GM12872 (cell line): Measurements from ENCODE around the gene APOBEC3H.

ENCODE experiments used
- CTCF ChIP-seq: IDR thresholded peaks from 3 replicates; pipeline ENCODE4 v1.5.1; 2011; ENCODE audit warnings: low read depth, mild to moderate bottlenecking, low read length, moderate library complexity; ENCODE audit not compliant: insufficient read depth

The APOBEC3H gene

DNA sequence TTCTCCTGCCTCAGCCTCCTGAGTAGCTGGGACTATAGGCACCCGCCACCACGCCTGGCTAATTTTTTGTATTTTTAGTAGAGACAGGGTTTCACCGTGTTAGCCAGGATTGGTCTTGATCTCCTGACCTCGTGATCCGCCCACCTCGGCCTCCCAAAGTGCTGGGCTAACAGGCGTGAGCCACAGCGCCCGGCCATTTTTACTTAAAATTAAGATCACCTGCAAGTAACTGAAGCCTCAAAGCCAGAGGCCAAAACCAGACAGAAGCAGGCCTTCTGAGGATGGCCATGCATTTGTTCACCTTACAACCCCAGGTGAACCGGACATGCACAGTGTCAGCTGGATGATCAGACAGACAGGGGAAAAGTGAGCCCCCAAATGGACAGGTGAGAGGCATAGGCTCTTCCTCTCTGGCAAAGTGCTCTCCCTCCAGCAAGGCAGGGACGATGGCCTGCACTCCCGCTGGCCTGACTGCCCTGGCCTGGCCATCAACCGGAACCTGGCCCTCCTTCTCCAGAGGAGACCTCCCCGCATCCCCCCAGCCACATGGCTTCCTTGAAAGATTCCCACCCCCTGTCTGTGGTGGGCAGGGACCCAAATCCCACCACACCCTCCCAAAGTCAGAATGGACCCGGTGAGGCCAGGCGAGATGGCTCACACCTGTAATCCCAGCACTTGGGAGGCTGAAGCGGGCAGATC lies 25.9 kb downstream of the APOBEC3H start:
- no peak for TF ChIP-seq CTCF

- no peak for TF ChIP-seq CTCF
Observed at GRCh38 chr22:39123751-39124581, 26.9 kb downstream of the APOBEC3H start.

DNA sequence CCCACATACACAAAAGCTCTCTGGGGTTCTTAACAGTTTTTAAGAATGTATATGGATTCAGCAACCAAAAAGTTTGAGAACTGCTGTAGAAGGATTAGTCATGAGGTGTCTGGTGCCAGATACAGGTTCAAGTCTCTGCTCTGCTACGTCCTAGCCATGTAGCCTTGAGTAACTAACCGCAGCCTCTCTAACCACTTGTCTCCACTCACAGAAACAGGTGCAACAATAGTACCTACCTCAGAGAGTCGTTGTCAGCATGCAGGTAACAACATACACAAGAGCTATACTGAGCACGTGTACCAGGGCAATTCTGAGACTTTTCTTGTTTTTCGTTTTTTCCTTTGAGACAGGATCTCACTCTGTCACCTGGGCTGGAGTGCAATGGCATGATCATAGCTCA lies 28.6 kb downstream of the APOBEC3H start:
- no peak for TF ChIP-seq CTCF

GRCh38 chr22:39128508-39128907 lies 31.5 kb downstream of the APOBEC3H start:
- TF ChIP-seq CTCF: no peak

GRCh38 chr22:39129081-39129480 lies 32.0 kb downstream of the APOBEC3H start:
- TF ChIP-seq CTCF: no peak

GRCh38 chr22:39129746-39130145 lies 32.7 kb downstream of the APOBEC3H start:
- no peak for TF ChIP-seq CTCF

- no peak for TF ChIP-seq CTCF
Observed at GRCh38 chr22:39130152-39130704, 33.2 kb downstream of the APOBEC3H start.
